Activated CD4-positive, alpha-beta T cell treated with anti-CD3 and anti-CD28 coated beads, Interleukin-2, amount 50 U/mL, for 1 hour (primary cell): ENCODE measurements around the gene EYS.

ENCODE experiments used
- DNase-seq: peaks from one replicate; pipeline ENCODE4 v3.0.0-alpha.2; 2020

The EYS gene

GRCh38 chr6:64696053-64696452 is 1011.0 kb downstream of the EYS start:
- DNase-seq = no peak

GRCh38 chr6:64694356-64694755 is 1012.7 kb downstream of the EYS start:
- DNase-seq = no peak

- no peak for DNase-seq
Measured at GRCh38 chr6:64691064-64691463, 1016.0 kb downstream of the EYS start.

DNA sequence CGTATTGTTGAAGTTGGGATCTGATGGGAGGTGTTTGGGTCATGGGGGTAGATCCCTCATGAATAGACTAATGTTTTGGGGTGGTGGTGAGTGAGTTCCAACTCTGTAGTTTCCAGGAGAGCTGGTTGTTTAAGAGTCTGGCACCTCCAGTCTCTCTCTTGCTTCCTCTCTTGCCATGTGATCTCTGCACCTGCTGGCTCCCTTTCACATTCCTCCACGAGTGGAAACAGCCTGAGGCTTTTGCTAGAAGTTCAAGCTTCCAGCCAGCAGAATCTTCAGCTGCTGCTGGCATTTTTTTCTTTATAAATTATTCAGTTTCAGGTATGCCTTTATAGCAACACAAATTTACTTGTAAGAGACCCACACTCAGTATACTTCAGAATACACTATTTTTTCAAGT is 1021.6 kb downstream of the EYS start:
- no peak for DNase-seq

- DNase-seq = no peak
Measured at GRCh38 chr6:64683682-64684081, 1023.3 kb downstream of the EYS start.

- no peak for DNase-seq
Measured at GRCh38 chr6:64681416-64682160, 1025.4 kb downstream of the EYS start.

DNA sequence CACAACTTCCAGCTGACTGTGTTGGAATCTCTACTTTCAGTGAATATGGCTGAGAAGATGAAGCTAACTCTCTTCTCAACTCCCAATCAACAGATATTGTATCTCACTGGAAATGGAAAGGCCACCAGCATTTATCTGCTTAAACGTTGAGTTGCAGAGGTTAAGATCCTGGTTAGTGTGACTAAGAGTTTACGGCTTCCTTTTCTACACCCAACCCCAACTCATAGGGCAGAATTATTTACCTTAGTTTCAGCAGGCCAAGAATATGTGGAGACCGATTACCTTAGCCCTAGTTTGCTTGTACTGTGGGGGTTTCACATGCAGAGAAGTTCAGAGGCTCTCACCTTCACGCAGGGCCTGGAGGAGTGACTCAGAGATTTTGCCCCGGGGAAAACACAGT is 1026.6 kb downstream of the EYS start:
- DNase-seq = no peak

GRCh38 chr6:64679416-64679815 is 1027.6 kb downstream of the EYS start:
- no peak for DNase-seq

- no peak for DNase-seq
Measured at GRCh38 chr6:64672651-64673050, 1034.4 kb downstream of the EYS start.

GRCh38 chr6:64672131-64672530 is 1034.9 kb downstream of the EYS start:
- no peak for DNase-seq

DNA sequence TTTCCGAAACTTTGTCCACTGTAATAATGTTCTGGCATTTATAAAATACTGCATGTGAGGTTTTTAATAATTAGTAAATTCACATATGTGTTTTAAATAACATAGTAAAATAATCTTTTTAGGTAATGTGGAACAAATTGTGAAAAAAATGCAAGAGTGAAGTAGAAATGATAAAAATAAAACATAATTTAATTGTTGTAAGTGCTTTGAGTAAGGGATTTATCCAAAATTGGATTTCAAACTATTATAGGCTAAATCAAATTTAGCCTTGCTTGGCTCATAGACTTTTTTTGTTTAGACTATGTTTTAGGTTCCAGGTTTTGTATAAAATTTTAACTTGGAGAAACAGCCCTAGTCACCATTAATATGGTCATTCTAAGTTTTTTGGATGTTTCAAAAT is 1041.9 kb downstream of the EYS start:
- no peak for DNase-seq

DNA sequence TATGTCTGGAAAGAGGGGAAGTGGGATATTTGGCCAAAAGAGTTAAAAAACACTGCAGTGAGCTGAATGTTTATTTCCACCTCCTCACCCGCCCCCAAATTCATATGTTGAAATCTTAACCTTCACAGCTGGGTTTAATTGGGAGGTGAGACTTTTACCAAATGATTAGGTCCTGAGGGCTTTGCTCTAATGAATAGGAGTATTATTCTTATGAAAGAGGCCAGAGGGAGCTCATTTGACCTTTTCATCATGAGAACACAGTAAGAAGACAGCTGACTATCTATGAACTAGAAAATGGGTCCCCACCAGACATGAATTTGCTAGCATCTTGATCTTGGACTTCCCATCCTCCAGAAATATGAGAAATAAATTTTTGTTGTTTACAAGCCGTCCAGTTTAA is 1042.5 kb downstream of the EYS start:
- DNase-seq = no peak

DNA sequence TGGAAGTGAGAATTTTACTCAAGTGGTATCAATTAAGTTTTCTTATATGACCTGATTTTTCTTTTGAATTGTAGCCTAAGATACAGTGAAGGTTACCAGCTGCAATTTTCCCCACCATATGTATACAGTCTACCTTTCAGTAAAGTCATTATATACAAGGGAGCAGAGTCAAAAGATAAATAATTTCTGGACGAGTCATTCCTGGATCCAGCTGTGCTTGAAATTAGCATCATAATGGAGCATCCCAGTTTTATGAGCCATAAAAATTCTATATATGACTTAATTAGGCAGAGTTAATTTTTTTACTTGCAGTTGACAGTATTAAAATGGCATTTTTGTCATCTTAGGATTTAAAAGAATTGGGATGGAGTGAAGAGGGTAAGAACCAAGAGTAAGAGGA is 1063.0 kb downstream of the EYS start:
- DNase-seq = no peak

DNA sequence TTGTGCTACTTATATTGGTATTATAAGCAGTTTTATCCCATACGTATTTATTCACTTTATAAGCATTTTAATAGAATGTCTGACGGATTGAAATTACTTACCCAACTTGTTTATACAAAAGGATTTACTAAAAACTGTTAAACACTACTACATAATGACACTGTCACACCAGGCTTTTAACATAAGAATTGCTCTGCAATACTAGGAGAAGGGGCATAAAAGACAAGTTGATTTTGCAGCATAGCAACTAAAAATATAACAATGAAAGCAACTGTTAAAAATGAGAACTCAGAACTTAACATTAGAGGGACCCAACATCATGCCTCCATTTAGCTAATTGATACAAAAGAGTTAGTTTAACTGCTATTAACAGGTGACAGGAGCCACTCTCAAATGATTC is 1076.1 kb downstream of the EYS start:
- DNase-seq = no peak

- no peak for DNase-seq
Measured at GRCh38 chr6:64622944-64623343, 1084.1 kb downstream of the EYS start.

- no peak for DNase-seq
Measured at GRCh38 chr6:64602993-64603392, 1104.0 kb downstream of the EYS start.

GRCh38 chr6:64591676-64592036 is 1115.4 kb downstream of the EYS start:
- no peak for DNase-seq

DNA sequence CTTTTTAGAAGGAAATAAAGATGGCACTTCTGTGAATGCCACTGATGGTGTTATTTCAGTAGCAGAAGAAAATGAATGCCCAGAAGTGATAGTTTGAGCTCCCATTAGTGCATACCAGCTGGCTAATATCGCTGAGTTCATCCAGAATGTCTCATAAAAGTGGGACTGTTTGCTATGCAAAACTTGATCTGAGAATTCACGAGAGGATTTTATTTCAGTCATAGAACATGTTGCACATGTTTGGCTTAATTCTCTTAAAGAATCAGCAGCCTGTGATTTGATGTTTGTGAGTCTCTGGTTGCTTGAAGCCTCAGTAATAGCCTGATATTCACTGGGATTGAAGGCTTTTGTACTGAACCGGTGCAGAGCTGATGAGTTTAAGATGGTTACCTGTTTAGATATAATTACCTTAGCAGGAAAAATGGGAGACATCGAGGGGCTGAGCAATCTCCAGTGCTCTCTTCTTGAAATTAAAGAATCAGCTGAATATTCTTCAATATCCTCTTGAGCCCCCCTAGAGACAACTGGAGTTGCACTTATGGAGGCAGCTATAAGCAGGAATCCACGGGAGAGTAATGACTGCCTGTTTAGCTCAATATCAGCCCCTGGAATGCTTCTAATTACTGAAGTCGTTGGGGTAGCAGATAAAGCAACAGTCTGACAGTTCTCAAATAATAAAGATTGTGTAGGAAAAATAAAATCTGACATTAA is 1115.9 kb downstream of the EYS start:
- DNase-seq = no peak

DNA sequence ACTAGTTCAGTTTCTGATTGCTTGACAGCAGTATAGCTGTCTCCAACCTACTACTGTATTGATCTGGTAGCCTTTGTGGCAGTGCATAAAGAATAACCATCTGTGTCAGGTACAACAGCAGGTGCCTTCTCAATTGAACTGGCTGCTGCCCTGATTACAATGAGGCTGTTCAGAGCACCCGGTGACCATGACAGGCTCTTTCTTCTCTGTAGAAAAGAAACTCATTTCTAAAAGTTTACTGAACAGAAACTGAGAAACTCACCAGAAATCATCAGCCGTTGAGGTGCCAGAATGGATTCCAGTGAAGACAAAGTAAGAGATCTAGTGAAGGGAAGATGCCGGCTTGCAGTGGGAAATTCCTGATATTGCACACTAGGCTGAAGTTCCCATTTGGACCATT is 1117.1 kb downstream of the EYS start:
- no peak for DNase-seq

- DNase-seq = no peak
Measured at GRCh38 chr6:64580346-64580745, 1126.7 kb downstream of the EYS start.

DNA sequence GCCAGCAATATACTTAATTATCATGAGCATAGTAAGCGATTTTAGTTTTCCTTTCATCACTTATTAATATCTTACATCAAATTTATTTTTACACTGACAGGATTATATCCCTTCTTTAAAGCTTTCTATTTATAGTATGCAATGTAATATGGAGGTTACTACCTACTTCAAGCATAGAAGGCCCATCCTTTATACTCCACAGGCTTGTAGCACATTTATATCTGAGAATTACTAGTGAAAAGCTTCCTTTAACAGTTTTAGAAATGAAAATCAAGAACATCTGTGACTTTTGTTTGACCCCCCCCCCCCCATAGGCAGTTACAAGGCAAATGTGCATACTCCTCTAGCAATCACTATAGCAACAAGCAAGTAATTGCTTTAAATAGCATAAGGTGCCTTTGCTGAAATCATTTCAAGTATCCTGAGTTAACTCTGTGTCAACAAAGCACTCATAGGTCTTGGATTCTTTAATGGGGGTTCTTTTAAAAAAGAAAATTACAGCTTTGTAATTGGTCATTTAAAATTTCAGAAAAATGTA is 1153.7 kb downstream of the EYS start:
- DNase-seq = no peak

- no peak for DNase-seq
Measured at GRCh38 chr6:64547594-64548268, 1159.3 kb downstream of the EYS start.

GRCh38 chr6:64539917-64540316 is 1167.1 kb downstream of the EYS start:
- DNase-seq = no peak

GRCh38 chr6:64538722-64539121 is 1168.3 kb downstream of the EYS start:
- no peak for DNase-seq
